Amniotic stem cell (primary cell): Measurements from ENCODE around the gene MRTFA.

ENCODE experiments used
- DNase-seq: peaks from one replicate; lab custom pipeline; 2025; lab: John Stamatoyannopoulos, UW

The MRTFA gene

DNA sequence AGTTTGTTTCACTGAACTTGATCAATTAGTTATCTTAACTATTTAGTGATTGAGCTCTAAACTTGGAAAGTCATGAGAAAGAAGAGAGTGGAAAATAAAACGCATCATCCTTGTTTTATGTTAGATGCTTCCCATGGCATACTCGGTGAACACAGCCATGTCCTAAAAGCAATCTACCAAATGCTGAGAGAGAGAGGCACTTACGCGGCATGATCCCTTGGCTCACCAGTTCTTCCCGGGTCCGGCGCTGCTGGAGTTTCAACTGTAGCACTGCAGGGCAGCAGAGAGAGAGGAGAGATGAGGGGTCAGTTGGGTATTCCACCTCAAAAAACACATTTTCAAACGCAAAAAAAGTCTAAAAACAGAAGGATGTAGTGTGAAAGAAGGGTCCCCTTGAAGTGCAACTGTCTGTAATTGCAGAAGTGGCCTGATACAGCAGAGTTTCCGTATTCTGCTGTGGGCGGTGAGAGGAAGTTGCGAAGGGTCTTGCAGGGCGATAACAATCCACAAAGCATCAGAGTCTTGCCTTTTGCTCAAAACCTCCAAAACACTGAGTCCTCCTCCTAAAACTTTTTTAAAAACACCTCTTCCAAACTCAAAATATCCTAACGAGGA lies 173.4 kb downstream of the MRTFA start:
- no peak for DNase-seq

GRCh38 chr22:40462195-40462984 lies 174.1 kb downstream of the MRTFA start:
- DNase-seq, result no peak

DNA sequence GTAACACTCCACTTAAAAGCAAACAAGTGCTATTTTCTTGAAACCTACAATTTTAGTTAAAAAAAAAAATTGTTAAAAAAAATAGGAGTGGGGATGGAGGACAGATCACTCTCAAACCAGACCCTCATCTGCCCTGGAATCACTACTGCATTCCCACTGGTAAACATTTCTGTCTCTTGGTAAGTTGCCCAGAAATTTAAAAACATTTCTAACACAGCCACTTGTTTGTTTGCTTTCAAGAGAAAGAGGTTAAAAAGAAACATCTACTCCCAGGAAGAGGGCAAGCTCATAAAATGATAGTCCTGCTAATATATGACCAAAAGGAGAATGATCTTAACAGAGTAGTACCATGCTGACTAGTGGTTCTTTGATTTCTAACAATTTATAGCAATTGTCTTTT lies 182.8 kb downstream of the MRTFA start:
- DNase-seq, result no peak

GRCh38 chr22:40452730-40453487 lies 183.6 kb downstream of the MRTFA start:
- DNase-seq, result no peak

- no peak for DNase-seq
Observed at GRCh38 chr22:40451210-40451609, 185.3 kb downstream of the MRTFA start.

DNA sequence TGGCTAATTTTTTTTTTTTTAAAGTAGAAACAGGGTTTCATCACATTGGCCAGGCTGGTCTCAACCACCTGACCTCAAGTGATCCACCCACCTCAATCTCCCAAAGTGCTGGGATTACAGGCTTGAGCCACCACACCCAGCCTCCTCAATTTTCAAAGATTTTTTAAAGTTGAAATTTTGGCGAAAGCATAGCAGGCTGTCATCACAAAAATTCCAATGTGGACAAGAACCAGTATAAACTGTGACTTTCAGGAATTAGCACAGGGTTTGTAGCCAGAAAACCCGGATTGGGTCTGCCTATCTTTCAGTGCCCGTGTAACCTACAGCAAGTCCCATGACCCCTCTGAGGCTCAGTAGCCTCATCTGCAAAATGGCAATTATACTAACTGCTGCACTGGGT lies 185.9 kb downstream of the MRTFA start:
- DNase-seq, result no peak

DNA sequence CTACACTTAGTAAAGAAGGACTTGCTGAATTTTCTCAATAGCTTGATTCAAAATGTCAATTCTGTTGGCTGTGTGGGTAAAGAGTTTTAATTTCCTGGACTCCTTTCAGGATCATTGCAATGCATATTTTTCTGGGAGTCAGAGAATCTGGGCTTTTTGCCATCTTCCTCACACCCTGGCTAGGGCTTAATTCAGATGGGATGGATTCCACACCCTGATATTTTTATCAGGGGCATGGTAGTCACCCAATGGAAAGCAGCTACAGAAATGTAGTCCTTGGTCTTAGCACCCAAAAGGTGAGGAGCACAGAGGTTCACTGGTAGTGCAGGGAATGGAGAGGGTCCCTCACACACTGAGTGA lies 186.9 kb downstream of the MRTFA start:
- DNase-seq, result no peak

DNA sequence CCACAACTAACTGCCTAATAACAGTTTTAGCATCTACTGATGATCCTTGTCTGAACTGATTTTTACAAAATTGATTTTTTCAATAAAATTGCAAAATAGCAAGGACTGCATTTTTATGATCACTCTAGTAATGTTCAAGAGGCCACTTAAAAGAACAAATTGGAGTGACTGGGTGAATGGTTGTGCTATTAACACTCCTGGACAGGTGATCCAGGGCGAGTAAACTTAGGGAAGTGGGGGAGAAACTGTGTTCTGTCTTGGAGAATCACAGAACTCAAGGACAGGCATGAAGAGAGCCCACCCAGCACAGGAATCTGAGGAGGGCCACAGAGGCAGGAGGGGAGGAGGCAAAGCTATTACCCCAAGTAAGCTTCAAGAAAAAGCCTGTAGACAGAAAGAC lies 190.3 kb downstream of the MRTFA start:
- no peak for DNase-seq

DNA sequence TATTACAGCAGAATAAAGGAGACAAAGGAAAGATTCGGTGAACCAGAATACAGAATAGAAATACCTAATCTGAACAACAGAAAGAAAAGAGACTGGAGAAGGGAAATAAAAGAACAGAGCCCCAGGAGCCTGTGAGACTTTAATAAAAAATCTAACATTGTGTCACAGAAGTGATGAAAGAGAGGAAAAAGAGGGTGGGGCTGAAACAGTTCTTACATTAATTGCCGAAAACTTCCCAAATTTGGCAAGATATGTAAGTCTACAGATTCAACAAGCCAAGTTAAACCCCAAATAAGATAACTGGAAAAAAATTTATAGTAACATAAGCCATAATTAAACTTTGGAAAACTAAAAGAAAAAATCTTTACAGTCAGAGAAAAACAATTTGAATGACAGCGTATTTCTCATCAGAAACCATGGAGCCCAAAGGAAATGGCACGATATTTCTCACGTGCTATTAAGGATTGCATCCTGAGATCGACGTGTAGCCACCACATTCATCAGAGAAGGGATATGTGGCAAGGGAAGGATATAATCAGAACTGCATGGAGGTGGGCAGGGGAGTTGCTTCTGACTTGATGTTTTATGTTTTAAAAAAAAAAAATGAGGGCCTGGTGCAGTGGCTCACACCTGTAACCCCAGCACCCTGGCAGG lies 192.2 kb downstream of the MRTFA start:
- DNase-seq, result no peak

DNA sequence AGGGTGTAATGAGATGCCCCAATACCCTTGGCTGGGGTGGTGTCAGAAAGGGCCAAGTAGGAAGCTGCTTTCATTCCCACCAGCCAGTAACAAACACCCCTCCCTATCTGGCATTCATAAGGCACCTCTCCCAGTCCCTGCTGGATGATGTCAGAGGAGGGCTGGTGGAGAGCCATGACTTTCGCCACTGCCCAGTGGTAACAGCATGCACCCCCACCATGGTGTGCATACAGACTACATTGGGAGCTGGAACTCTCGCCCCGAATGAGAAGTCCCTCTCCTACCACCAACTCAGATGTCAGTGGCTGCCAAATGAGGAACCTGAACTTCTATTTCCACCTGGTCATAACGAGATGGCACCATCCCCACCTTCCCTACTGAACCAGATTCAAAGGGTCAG lies 192.8 kb downstream of the MRTFA start:
- no peak for DNase-seq

- no peak for DNase-seq
Observed at GRCh38 chr22:40441761-40442390, 194.6 kb downstream of the MRTFA start.

- no peak for DNase-seq
Observed at GRCh38 chr22:40436505-40437431, 199.8 kb downstream of the MRTFA start.

GRCh38 chr22:40434745-40435144 lies 201.8 kb downstream of the MRTFA start:
- DNase-seq, result no peak

GRCh38 chr22:40434106-40434505 lies 202.4 kb downstream of the MRTFA start:
- DNase-seq, result no peak

DNA sequence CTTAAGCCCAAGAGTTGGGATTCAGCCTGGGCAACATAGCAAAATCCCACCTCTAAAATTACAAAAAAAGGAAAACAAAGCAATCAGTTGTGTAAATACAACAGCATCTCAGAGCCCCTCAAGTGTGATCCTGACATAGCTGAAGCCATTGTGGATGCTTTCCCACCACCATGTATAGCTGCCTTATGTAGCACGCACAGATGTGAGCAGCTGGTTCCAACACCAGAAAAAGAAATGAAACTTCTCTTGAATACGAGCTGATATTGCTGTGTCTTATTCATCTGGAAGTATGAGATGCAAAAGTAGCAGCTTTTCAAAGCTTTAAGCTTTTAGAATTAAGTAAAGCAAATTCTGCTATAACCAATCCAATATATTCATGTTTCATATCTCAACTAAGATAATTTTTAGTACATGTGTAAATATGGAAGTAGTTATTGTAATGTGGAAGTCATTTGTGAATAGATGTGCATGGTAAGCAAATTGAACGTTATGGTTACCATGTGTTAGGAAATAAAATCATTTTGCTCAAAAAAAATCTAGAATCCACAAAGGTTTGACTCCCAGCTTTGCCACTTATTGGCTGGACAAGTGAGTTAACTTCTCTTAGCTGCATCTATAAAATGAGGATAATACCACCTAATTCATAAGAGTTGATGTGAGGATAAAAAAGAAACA lies 203.0 kb downstream of the MRTFA start:
- no peak for DNase-seq

DNA sequence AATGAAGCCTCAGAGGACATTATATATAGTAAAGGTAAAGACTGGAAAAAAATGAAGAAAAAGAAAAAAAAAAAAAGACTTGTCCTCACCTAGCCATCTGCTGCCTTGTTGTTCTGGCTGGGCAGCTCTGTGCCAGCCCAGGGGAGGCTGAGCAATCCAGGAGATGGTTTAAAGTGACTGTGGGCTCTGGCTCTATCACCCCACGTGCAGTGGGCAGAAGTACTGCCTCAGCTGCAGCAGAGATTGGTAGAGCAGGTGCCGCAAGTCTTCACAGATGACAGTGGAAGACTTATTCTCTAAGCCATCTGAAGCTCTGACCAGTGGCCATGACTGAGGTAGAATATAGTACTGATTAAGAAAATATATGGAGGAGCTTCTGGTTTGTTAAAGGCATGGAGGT lies 203.9 kb downstream of the MRTFA start:
- DNase-seq, result no peak

DNA sequence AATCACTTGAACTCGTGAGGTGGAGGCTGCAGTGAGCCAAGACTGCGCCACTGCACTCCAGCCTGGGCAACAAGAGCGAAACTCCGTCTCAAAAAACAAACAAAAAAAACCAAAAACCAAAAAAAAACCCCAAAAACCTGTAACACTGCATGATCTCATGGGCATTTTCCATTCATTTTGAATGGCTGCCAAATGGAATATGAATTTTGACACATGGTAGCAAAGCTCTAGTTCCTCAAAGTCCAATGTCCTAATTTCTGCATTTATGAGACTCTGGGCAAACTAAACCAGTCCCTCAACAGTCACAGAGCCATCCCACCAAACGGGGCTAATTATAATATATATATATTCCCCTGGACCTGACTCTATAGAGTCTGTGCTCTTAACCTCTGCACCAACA lies 204.4 kb downstream of the MRTFA start:
- DNase-seq, result no peak

DNA sequence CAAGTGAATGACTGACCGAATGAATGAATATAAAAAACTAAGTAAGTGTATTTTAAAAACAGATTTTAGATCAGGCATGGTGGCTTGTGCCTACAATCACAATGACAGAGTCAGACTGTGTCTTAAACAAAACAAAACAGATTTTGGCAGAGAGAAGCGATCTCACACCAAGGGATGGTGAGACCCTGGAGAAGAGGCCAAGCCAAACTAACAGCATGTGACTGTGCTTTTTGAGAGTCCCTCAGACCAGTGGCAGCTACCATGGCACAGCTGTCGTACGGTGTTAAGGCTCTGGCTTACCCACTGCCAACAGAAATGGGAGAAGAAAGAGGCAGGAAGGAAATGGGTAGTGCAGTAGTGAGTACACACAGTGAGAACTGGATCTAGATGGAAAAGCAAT lies 205.5 kb downstream of the MRTFA start:
- no peak for DNase-seq

GRCh38 chr22:40429481-40429880 lies 207.0 kb downstream of the MRTFA start:
- DNase-seq, result no peak

GRCh38 chr22:40428796-40429195 lies 207.7 kb downstream of the MRTFA start:
- no peak for DNase-seq
